Measurements from ENCODE around the gene FUZ.
A peak's percentile ranks its signal among the peaks of the same experiment; 100 is the strongest.

Gene FUZ

DNA sequence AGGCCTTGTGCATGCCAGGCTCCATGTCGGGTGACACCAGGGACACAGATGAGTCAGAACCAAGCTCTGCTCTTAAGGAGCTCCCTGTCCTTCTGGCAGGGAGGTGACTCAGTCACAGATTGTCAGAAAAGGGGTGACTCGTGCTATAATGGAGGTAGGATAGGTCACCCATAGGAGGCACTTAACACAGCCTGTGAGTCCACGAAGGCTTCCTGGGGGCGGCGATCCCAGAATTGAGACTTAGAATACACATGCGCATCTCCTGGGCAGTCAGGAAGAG is 19.6 kb downstream of the FUZ start:
- H3K9ac ChIP-seq: no peak overlapping the region
- H3K9me3 ChIP-seq (replicated peaks in 1 of 11): no peaks in the 10 kb centered on the region
- H4K20me1 ChIP-seq: peaks cover 7 to 75% (median 30%) of the 10 kb centered on the region in 11 experiments; a peak in 18 of 22 replicates
- H3K4me2 ChIP-seq: no peak overlapping the region
- peaks cover 84 to 100% (median 98%) of the 10 kb centered on the region in 11 experiments for H3K36me3 ChIP-seq
- no peak overlapping the region for H3K27ac ChIP-seq
- no peaks in the 10 kb centered on the region for H3K27me3 ChIP-seq
- peaks cover 0 to 3% (median 0%) of the 10 kb centered on the region in 10 experiments; a peak in 1 of 20 replicates for H3K4me1 ChIP-seq
- no peak for TF ChIP-seq Cebpa-rat (IDR thresholded peaks at IDR 0.05)
- no peak overlapping the region for H3K4me3 ChIP-seq

DNA sequence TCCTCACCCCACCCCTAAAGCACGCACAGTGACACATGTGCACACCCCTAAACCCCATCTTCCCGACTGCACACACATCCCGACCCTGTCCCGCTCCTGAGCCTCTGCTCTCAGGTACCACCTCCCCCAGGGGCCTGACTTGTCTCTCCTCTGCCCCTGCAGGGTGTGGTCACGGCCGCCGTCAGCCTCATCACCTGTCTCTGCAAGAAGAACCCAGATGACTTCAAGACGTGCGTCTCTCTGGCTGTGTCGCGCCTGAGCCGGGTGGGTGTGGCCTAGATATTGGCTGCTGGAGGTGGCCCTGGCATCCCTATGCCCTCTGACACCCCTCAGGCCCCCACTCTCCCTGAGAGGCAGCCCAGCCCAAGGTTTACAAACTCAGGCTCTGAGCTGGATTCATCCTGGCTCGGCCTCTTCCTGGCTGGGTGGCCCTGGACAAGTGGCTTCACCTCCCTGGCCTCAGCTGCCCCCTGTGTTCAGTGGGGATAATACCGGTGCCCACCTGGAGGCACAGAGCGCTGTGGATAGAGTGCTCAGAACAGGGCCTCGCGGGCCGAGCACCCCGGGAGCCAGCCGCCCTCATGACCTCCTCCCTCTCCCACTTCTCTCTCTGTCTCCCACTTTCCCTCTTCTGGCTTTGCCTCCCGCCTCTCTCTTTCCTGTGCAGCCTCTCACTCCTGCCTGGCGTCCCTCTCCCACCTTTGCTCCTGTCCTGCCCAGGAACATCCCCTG is 20.1 kb downstream of the FUZ start:
- Histone ChIP-seq H3K4me2 (no peak overlapping the region), H3K36me3 (peaks cover 84 to 100% (median 98%) of the 10 kb centered on the region in 11 experiments), H3K9ac (no peak overlapping the region), H3K27ac (no peak overlapping the region), H4K20me1 (peaks cover 7 to 75% (median 35%) of the 10 kb centered on the region in 11 experiments; a peak in 18 of 22 replicates), H3K4me3 (no peak overlapping the region), H3K4me1 (peaks cover 0 to 3% (median 0%) of the 10 kb centered on the region in 10 experiments; a peak in 1 of 20 replicates), H3K27me3 (no peaks in the 10 kb centered on the region), H3K9me3 (replicated peaks in 1 of 11) (no peaks in the 10 kb centered on the region)
- TF ChIP-seq Cebpa-rat (IDR thresholded peaks at IDR 0.05): no peak

- Histone ChIP-seq H4K20me1 (peaks cover 7 to 79% (median 37%) of the 10 kb centered on the region in 11 experiments; a peak in 18 of 22 replicates), H3K4me3 (no peak overlapping the region), H3K4me2 (no peak overlapping the region), H3K27me3 (no peaks in the 10 kb centered on the region), H3K36me3 (peaks cover 84 to 100% (median 96%) of the 10 kb centered on the region in 11 experiments), H3K9me3 (replicated peaks in 1 of 11) (no peaks in the 10 kb centered on the region), H3K4me1 (peaks cover 0 to 3% (median 0%) of the 10 kb centered on the region in 10 experiments; a peak in 1 of 20 replicates), H3K27ac (no peak overlapping the region), H3K9ac (no peak overlapping the region)
- TF ChIP-seq Cebpa-rat (IDR thresholded peaks at IDR 0.05): no peak
These were observed 21.2 kb downstream of the FUZ start for GRCh38 chr19:49791776-49792445.

GRCh38 chr19:49790866-49791265 is 22.2 kb downstream of the FUZ start:
- no peaks in the 10 kb centered on the region for H3K27me3 ChIP-seq
- no peak overlapping the region for H3K27ac ChIP-seq
- no peak overlapping the region for H3K4me2 ChIP-seq
- no peak for TF ChIP-seq Cebpa-rat (IDR thresholded peaks at IDR 0.05)
- peaks cover 7 to 78% (median 42%) of the 10 kb centered on the region in 11 experiments; a peak in 17 of 22 replicates for H4K20me1 ChIP-seq
- no peaks in the 10 kb centered on the region for H3K9me3 ChIP-seq (replicated peaks in 1 of 11)
- peaks cover 83 to 100% (median 96%) of the 10 kb centered on the region in 11 experiments for H3K36me3 ChIP-seq
- peaks cover 0 to 3% (median 0%) of the 10 kb centered on the region in 10 experiments; a peak in 1 of 20 replicates for H3K4me1 ChIP-seq
- no peak overlapping the region for H3K4me3 ChIP-seq
- no peak overlapping the region for H3K9ac ChIP-seq

- Histone ChIP-seq H3K9ac (no peak overlapping the region), H3K4me2 (no peak overlapping the region), H3K36me3 (peaks cover 85 to 100% (median 94%) of the 10 kb centered on the region in 11 experiments), H3K27ac (no peak overlapping the region), H3K9me3 (replicated peaks in 1 of 11) (no peaks in the 10 kb centered on the region), H3K4me1 (peaks cover 0 to 3% (median 0%) of the 10 kb centered on the region in 10 experiments; a peak in 1 of 20 replicates), H4K20me1 (peaks cover 7 to 75% (median 42%) of the 10 kb centered on the region in 11 experiments; a peak in 17 of 22 replicates), H3K27me3 (no peaks in the 10 kb centered on the region), H3K4me3 (no peak overlapping the region)
- TF ChIP-seq Cebpa-rat (IDR thresholded peaks at IDR 0.05): no peak
These were observed 24.2 kb downstream of the FUZ start for GRCh38 chr19:49788857-49789256.

DNA sequence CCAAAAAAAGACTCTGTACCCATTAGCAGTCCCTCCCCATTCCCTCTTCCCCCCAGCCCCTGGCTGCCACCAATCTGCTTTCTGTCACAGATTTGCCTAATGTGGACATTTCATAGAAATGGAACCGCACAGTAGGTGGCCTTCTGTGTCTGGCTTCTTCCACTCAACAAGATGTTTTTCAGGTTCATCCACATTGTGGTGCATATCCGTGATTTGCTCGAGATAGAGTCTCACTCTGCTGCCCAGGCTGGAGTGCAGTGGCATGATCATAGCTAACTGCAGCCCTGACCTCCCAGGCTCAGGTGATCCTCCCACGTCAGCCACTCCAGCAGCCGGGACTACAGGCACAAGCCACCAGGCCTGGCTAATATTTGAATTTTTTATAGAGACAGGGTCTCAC is 25.3 kb downstream of the FUZ start:
- peaks cover 0 to 3% (median 0%) of the 10 kb centered on the region in 10 experiments; a peak in 1 of 20 replicates for H3K4me1 ChIP-seq
- H3K36me3 ChIP-seq: peaks cover 86 to 100% (median 94%) of the 10 kb centered on the region in 11 experiments
- H3K9ac ChIP-seq: no peak overlapping the region
- H3K9me3 ChIP-seq (replicated peaks in 1 of 11): peaks cover 0 to 9% (median 0%) of the 10 kb centered on the region in 11 experiments; a peak in 2 of 22 replicates
- H4K20me1 ChIP-seq: peaks cover 7 to 66% (median 42%) of the 10 kb centered on the region in 11 experiments; a peak in 17 of 22 replicates
- no peak overlapping the region for H3K4me3 ChIP-seq
- H3K27me3 ChIP-seq: no peaks in the 10 kb centered on the region
- no peak for TF ChIP-seq Cebpa-rat (IDR thresholded peaks at IDR 0.05)
- H3K4me2 ChIP-seq: no peak overlapping the region
- H3K27ac ChIP-seq: no peak overlapping the region

GRCh38 chr19:49786376-49786820 is 26.7 kb downstream of the FUZ start:
- Histone ChIP-seq H3K4me1 (peaks cover 0 to 10% (median 3%) of the 10 kb centered on the region in 10 experiments; a peak in 10 of 20 replicates), H3K9me3 (replicated peaks in 1 of 11) (peaks cover 0 to 10% (median 0%) of the 10 kb centered on the region in 11 experiments; a peak in 2 of 22 replicates), H4K20me1 (peaks cover 7 to 57% (median 40%) of the 10 kb centered on the region in 11 experiments; a peak in 18 of 22 replicates), H3K9ac (no peak overlapping the region), H3K36me3 (peaks cover 78 to 98% (median 90%) of the 10 kb centered on the region in 11 experiments), H3K4me3 (no peak overlapping the region), H3K27me3 (no peaks in the 10 kb centered on the region), H3K27ac (no peak overlapping the region), H3K4me2 (no peak overlapping the region)
- no peak for TF ChIP-seq Cebpa-rat (IDR thresholded peaks at IDR 0.05)

DNA sequence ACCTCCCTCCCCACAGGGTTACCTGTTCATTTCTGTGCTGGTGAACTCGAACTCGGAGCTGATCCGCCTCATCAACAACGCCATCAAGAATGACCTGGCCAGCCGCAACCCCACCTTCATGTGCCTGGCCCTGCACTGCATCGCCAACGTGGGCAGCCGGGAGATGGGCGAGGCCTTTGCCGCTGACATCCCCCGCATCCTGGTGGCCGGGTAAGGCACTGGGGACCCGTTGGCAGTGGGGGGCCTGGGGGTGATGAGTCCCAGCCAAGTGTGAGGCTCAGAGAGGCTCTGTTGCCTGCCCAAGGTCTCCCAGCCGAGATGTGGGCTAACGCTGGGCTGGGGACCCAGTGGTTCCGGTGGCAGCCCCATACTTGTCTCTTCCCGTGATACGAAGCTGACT is 30.6 kb downstream of the FUZ start:
- H3K27ac ChIP-seq: peak overlapping the region in 1 of 11 experiments; percentile 29; a peak in 1 of 22 replicates
- H3K4me2 ChIP-seq: no peak overlapping the region
- no peak overlapping the region for H3K4me3 ChIP-seq
- H3K36me3 ChIP-seq: peaks cover 48 to 70% (median 53%) of the 10 kb centered on the region in 11 experiments
- H3K9ac ChIP-seq: no peak overlapping the region
- TF ChIP-seq Cebpa-rat (IDR thresholded peaks at IDR 0.05): no peak
- peaks cover 8 to 44% (median 19%) of the 10 kb centered on the region in 10 experiments; a peak in 18 of 20 replicates for H3K4me1 ChIP-seq
- H3K9me3 ChIP-seq (replicated peaks in 1 of 11): peaks cover 0 to 10% (median 0%) of the 10 kb centered on the region in 11 experiments; a peak in 2 of 22 replicates
- peaks cover 0 to 45% (median 32%) of the 10 kb centered on the region in 11 experiments; a peak in 16 of 22 replicates for H4K20me1 ChIP-seq
- no peaks in the 10 kb centered on the region for H3K27me3 ChIP-seq

Data from BLaER1 treated with 17β-estradiol and CSF1 and Interleukin-3, amounts not matched to agents 10 nM and 100 nM (cell line).